H1 (cell line): ENCODE results near the gene ERMARD. TPM values are rescaled to one million over a fixed set of nuclear protein-coding genes. Genes with fewer than 3 reads are reported as not detected.

Source experiments
- CTCF ChIA-PET: fragments of 300-600 bp; sonication (Branson Sonifier 250); formaldehyde crosslinking; loops from one replicate; lab custom pipeline; 2021; ENCODE audit not compliant: partially characterized antibody; lab: Charles Lee
- POLR2A ChIA-PET: fragments of 300-600 bp; sonication (Branson Sonifier 250); formaldehyde crosslinking; loops from one replicate; lab custom pipeline; 2021; ENCODE audit warnings: inconsistent platforms; ENCODE audit not compliant: partially characterized antibody; lab: Charles Lee
- DNase-seq, 2 experiments: peaks; one replicate each; pipeline versions ENCODE4 v3.0.0 to v3.0.0-alpha.2; 2010 to 2022; ENCODE audit warnings: low spot score in 2 of 2, low read depth in 1 of 2, mixed read lengths in 1 of 2
- FAIRE-seq: peaks from 2 replicates; lab custom pipeline; 2011; peaks lifted over from hg19 to GRCh38; lab: Jason Lieb, UNC
- H2AFZ ChIP-seq: 2 replicates; pipeline ENCODE4 v1.8.1; 2012; ENCODE audit warnings: low read length, inconsistent platforms
- H2AK5ac ChIP-seq: 2 replicates; pipeline ENCODE4 v1.6.1; 2013; ENCODE audit warnings: low read depth, low read length
- H2BK120ac ChIP-seq: replicated peaks from 2 replicates; pipeline ENCODE3; 2013; ENCODE audit warnings: low read depth, low read length, inconsistent platforms
- H2BK12ac ChIP-seq: 2 replicates; pipeline ENCODE4 v1.6.1; 2013; ENCODE audit warnings: low read depth, low read length
- H2BK15ac ChIP-seq: 2 replicates; pipeline ENCODE4 v1.6.1; 2013; ENCODE audit warnings: low read length
- H2BK20ac ChIP-seq: 2 replicates; pipeline ENCODE4 v1.6.1; 2013; ENCODE audit warnings: low read length
- H2BK5ac ChIP-seq: 2 replicates; pipeline ENCODE4 v1.6.1; 2013; ENCODE audit warnings: low read depth, low read length
- H3K14ac ChIP-seq: 2 replicates; pipeline ENCODE4 v1.6.1; 2013; ENCODE audit warnings: inconsistent platforms; ENCODE audit not compliant: insufficient read length
- H3K18ac ChIP-seq: 2 replicates; pipeline ENCODE4 v1.6.1; 2013; ENCODE audit warnings: low read length; ENCODE audit errors: extremely low read depth
- H3K23ac ChIP-seq: 2 replicates; pipeline ENCODE4 v1.6.1; 2013; ENCODE audit warnings: inconsistent platforms; ENCODE audit not compliant: insufficient read length
- H3K23me2 ChIP-seq: 2 replicates; pipeline ENCODE4 v1.6.1; 2013; ENCODE audit warnings: low read depth, low read length
- H3K27ac ChIP-seq: 2 replicates; pipeline ENCODE4 v1.6.1; 2011; ENCODE audit warnings: low read depth, low read length, inconsistent platforms
- H3K27me3 ChIP-seq, 4 experiments: replicated peaks in 1 of 4; 1 replicate in 1 of 4; 2 replicates in 3 of 4; pipeline versions ENCODE4 v1.6.1 to v1.8.1; 2011 to 2013; ENCODE audit warnings: low read length in 3 of 4, mild to moderate bottlenecking in 3 of 4, inconsistent platforms in 2 of 4, mixed read lengths in 2 of 4, moderate library complexity in 1 of 4; ENCODE audit not compliant: control insufficient read depth in 3 of 4, insufficient read depth in 3 of 4; ENCODE audit errors: extremely low read depth in 1 of 4
- H3K36me3 ChIP-seq, 4 experiments: 2 replicates each; pipeline versions ENCODE4 v1.6.1 to v1.8.1; 2011 to 2013; ENCODE audit warnings: mild to moderate bottlenecking in 4 of 4, low read length in 3 of 4, moderate library complexity in 2 of 4, control low read depth in 1 of 4, inconsistent platforms in 1 of 4; ENCODE audit not compliant: insufficient read depth in 4 of 4, control insufficient read depth in 2 of 4
- H3K4ac ChIP-seq: replicated peaks from 2 replicates; pipeline ENCODE3; 2013; ENCODE audit warnings: low read length, low read depth, mixed read lengths, inconsistent platforms; ENCODE audit not compliant: insufficient read length
- H3K4me1 ChIP-seq, 4 experiments: replicated peaks in 1 of 4; 1 replicate in 1 of 4; 2 replicates in 3 of 4; pipeline versions ENCODE4 v1.6.1 to v1.8.1; 2011 to 2013; ENCODE audit warnings: low read length in 3 of 4, inconsistent platforms in 2 of 4, mixed read lengths in 1 of 4; ENCODE audit not compliant: insufficient read depth in 4 of 4, control insufficient read depth in 3 of 4
- H3K4me2 ChIP-seq, 2 experiments: 2 replicates each; pipeline versions ENCODE4 v1.6.1 to v1.8.1; 2011 to 2013; ENCODE audit warnings: low read depth in 2 of 2, low read length in 2 of 2, control low read depth in 1 of 2, inconsistent platforms in 1 of 2, mild to moderate bottlenecking in 1 of 2; ENCODE audit not compliant: insufficient read depth in 1 of 2
- H3K4me3 ChIP-seq, 4 experiments: fragments of 200-600, 300-600 bp in 1 of 4; sonication (generic), shearing (Covaris generic), sonication (Bioruptor Twin) in 1 of 4; 2 replicates each; pipeline versions ENCODE4 v1.5.1 to v1.8.1; 2011 to 2016; ENCODE audit warnings: low read length in 4 of 4, low read depth in 3 of 4, control low read depth in 2 of 4, inconsistent platforms in 2 of 4, mild to moderate bottlenecking in 2 of 4, mixed read lengths in 1 of 4, moderate library complexity in 1 of 4; ENCODE audit not compliant: insufficient read depth in 2 of 4; ENCODE audit errors: extremely low read depth in 1 of 4
- H3K56ac ChIP-seq: replicated peaks from 2 replicates; pipeline ENCODE3; 2013; ENCODE audit warnings: low read depth, mild to moderate bottlenecking, mixed read lengths, low read length, inconsistent platforms; ENCODE audit not compliant: insufficient read length
- H3K79me1 ChIP-seq: 2 replicates; pipeline ENCODE4 v1.6.1; 2013; ENCODE audit warnings: low read depth, low read length, control low read depth
- H3K79me2 ChIP-seq, 2 experiments: 2 replicates each; pipeline versions ENCODE4 v1.6.1 to v1.8.1; 2012 to 2013; ENCODE audit warnings: low read length in 2 of 2, mild to moderate bottlenecking in 2 of 2, inconsistent platforms in 1 of 2; ENCODE audit not compliant: insufficient read depth in 2 of 2, control insufficient read depth in 1 of 2
- H3K9ac ChIP-seq, 4 experiments: replicated peaks in 1 of 4; 1 replicate in 1 of 4; 2 replicates in 3 of 4; pipeline versions ENCODE4 v1.6.1 to v1.8.1; 2011 to 2013; ENCODE audit warnings: low read depth in 3 of 4, low read length in 3 of 4, control low read depth in 2 of 4, mild to moderate bottlenecking in 2 of 4, moderate library complexity in 2 of 4, inconsistent platforms in 1 of 4; ENCODE audit errors: extremely low read depth in 1 of 4
- H3K9me3 ChIP-seq, 2 experiments: 2 replicates each; pipeline versions ENCODE4 v1.6.1 to v1.8.1; 2012 to 2013; ENCODE audit warnings: mild to moderate bottlenecking in 2 of 2, moderate library complexity in 2 of 2, control low read depth in 1 of 2, inconsistent platforms in 1 of 2, low read depth in 1 of 2, low read length in 1 of 2, mixed read lengths in 1 of 2; ENCODE audit not compliant: insufficient read depth in 2 of 2
- H4K20me1 ChIP-seq, 2 experiments: replicated peaks in 1 of 2; 2 replicates each; pipeline versions ENCODE3 to v1.8.1; 2011 to 2013; ENCODE audit warnings: inconsistent platforms in 2 of 2, low read length in 2 of 2, mild to moderate bottlenecking in 1 of 2; ENCODE audit not compliant: insufficient read depth in 2 of 2, control insufficient read depth in 1 of 2
- H4K5ac ChIP-seq: 2 replicates; pipeline ENCODE4 v1.6.1; 2013; ENCODE audit warnings: low read length, low read depth, mixed read lengths, inconsistent platforms; ENCODE audit not compliant: insufficient read length
- H4K8ac ChIP-seq: 2 replicates; pipeline ENCODE4 v1.8.0; 2013; ENCODE audit warnings: mild to moderate bottlenecking, moderate library complexity, low read length, inconsistent platforms; ENCODE audit not compliant: insufficient read depth; ENCODE audit errors: extremely low read depth
- H4K91ac ChIP-seq: replicated peaks from 2 replicates; pipeline ENCODE3; 2013; ENCODE audit warnings: low read length, mixed read lengths, inconsistent platforms; ENCODE audit not compliant: insufficient read length
- CTBP2 ChIP-seq: IDR thresholded peaks from 2 replicates; pipeline ENCODE4 v1.7.0; 2011; ENCODE audit warnings: borderline replicate concordance, mild to moderate bottlenecking, moderate library complexity, mixed read lengths, low read length; ENCODE audit not compliant: insufficient read depth, insufficient read length
- EP300 ChIP-seq, 2 experiments: IDR thresholded peaks; 1 replicate in 1 of 2; 2 replicates in 1 of 2; pipeline ENCODE4 v1.6.1; 2011 to 2012; ENCODE audit warnings: low read depth in 2 of 2, low read length in 2 of 2, mild to moderate bottlenecking in 2 of 2, borderline replicate concordance in 1 of 2, inconsistent platforms in 1 of 2, moderate library complexity in 1 of 2
- KDM4A ChIP-seq: IDR thresholded peaks from one replicate; pipeline ENCODE4 v1.7.1; 2012; ENCODE audit warnings: low read depth, mild to moderate bottlenecking, moderate library complexity, low read length, inconsistent platforms; ENCODE audit not compliant: severe bottlenecking
- RNF2 ChIP-seq: fragments of 200-900, 300-1000 bp; sonication (generic); IDR thresholded peaks from 2 replicates; pipeline ENCODE4 v1.7.1; 2016; ENCODE audit warnings: borderline replicate concordance, low read depth, mild to moderate bottlenecking, antibody characterized with exemption, low read length; ENCODE audit not compliant: poor library complexity, severe bottlenecking; ENCODE audit errors: missing control alignments
- TBP ChIP-seq: IDR thresholded peaks from 2 replicates; pipeline ENCODE4 v1.6.1; 2011; ENCODE audit warnings: low read depth, low read length, improper control_type of control experiment
- USF2 ChIP-seq: IDR thresholded peaks from 2 replicates; pipeline ENCODE4 v1.6.1; 2011; ENCODE audit warnings: low read length, improper control_type of control experiment
- YY1 ChIP-seq: IDR thresholded peaks from 2 replicates; pipeline ENCODE4 v1.6.1; 2011; ENCODE audit warnings: low read depth, mild to moderate bottlenecking, low read length
- WGBS, 2 experiments: shearing (Covaris generic) in 1 of 2; methylation state at CpG; one replicate each; pipeline versions ENCODE4 v1.1.6 to v1.1.7; 2013 to 2015; ENCODE audit warnings: low lambda C conversion rate in 2 of 2, mixed read lengths in 2 of 2, inconsistent platforms in 1 of 2, low coverage in 1 of 2, missing lambda C conversion rate in 1 of 2; ENCODE audit not compliant: insufficient replicate concordance in 2 of 2, insufficient coverage in 1 of 2, insufficient read length in 1 of 2; ENCODE audit errors: extremely low coverage in 1 of 2, missing lambda C conversion rate in 1 of 2; 5-methylcytosine and 5-hydroxymethylcytosine counted together
- polyA plus RNA-seq, 7 experiments: library from polyadenylated mRNA; depleted of rRNA in 3 of 7; stranded (reverse) in 5 of 7; unstranded in 2 of 7; fragments of >200 nt in 5 of 7; fragments of 200-250 nt in 2 of 7; gene quantifications; 1 replicate in 5 of 7; 2 replicates in 1 of 7; 4 replicates in 1 of 7; pipeline versions ENCODE4 v1.2.1 to v1.2.3, GENCODE V29; 2011 to 2013; ENCODE audit warnings: missing spikeins in 2 of 7, mixed read lengths in 2 of 7
- total RNA-seq: library from RNA; stranded (reverse); fragmentation: NEBNext Ultra II Directional; extraction: Animal tissue kit (Norgen Biotek cat#: 25700); gene quantifications from 2 replicates; pipeline ENCODE4 v1.2.1, GENCODE V29; 2021

ERMARD gene
- total and polyA plus RNA-seq, 2 of the 8 experiments (the other 6 are each of a cell fraction or from before 2014, with no cell fraction given) = 12.2 to 25.6 TPM

GRCh38 chr6:169789944-169790927 is 38.8 kb downstream of the ERMARD start:
- Histone ChIP-seq H4K8ac (peak overlapping the region; percentile 90; the same call in 1 of the 2 replicates), H3K36me3 (no peaks in the 10 kb centered on the region), H4K20me1 (peaks cover 0 to 2% of the 10 kb centered on the region in 2 experiments), H3K27me3 (peaks cover 0 to 12% (median 4%) of the 10 kb centered on the region in 4 experiments; a peak in 4 of 7 replicates), H3K9me3 (no peaks in the 10 kb centered on the region), H3K9ac (peak overlapping the region in 2 of 4 experiments; percentile 47 to 66; a peak in 4 of 7 replicates), H2BK12ac (peak overlapping the region; percentile 96), H3K56ac (no peak overlapping the region), H3K79me1 (no peaks in the 10 kb centered on the region), H3K4me1 (peaks cover 0 to 12% (median 4%) of the 10 kb centered on the region in 4 experiments; a peak in 5 of 7 replicates), H3K14ac (no peak overlapping the region), H3K4me2 (peak overlapping the region; percentile 37 to 66), H2BK120ac (peak overlapping the region; percentile 1), H2BK5ac (peak overlapping the region; percentile 37; the same call in 1 of the 2 replicates), H3K27ac (no peak overlapping the region), H3K23me2 (no peaks in the 10 kb centered on the region; the same call in 1 of the 2 replicates), H2AK5ac (no peak overlapping the region), H4K91ac (peak overlapping the region; percentile 87), H3K23ac (no peak overlapping the region), H3K4ac (peak overlapping the region; percentile 91), H3K18ac (peak overlapping the region; percentile 71), H2AFZ (peak overlapping the region; percentile 92), H3K79me2 (no peaks in the 10 kb centered on the region), H2BK20ac (peak overlapping the region; percentile 89; the same call in 1 of the 2 replicates), H3K4me3 (peak overlapping the region; percentile 5 to 51 (median 33); a peak in 7 of 8 replicates), H4K5ac (peak overlapping the region; percentile 85), H2BK15ac (peak overlapping the region; percentile 95; the same call in 1 of the 2 replicates)
- FAIRE-seq (peak; percentile 28), DNase-seq (peak; percentile 56 to 90)
- 12% methylated on average over 60 of the region's 61 CpGs; no CpG with 5 or more reads in 1 of the 2 experiments for WGBS, 2 experiments
- ChIA-PET CTCF (interaction anchor here (0.7 to 4.8 kb wide), 46 partner anchors 8 to 740 kb away, joined by 3 to 64 read pairs (median 4); no protein-coding TSS in a partner anchor), POLR2A (interaction anchor here (1.1 to 1.4 kb wide), 4 partner anchors 14 to 747 kb away, joined by 3 to 7 read pairs (median 4); partner anchors contain the start of genes DYNLT2 and ERMARD)
- TF ChIP-seq KDM4A (peak; percentile 79), USF2 (no peak), CTBP2 (no peak), EP300 (IDR thresholded peaks at IDR 0.05; ENCODE audit: borderline replicate concordance in 1 of 2, low read depth in 2 of 2, low read length in 2 of 2) (0 out of 3 replicates have a peak, but pooled peaks of 1 of the 2 experiments have one; percentile 14), RNF2 (no peak), YY1 (peak; percentile 87), TBP (0 out of 2 replicates have a peak, but pooled peaks have one; percentile 12)
